Measurements from ENCODE around the gene HEBP1.

The HEBP1 gene

DNA sequence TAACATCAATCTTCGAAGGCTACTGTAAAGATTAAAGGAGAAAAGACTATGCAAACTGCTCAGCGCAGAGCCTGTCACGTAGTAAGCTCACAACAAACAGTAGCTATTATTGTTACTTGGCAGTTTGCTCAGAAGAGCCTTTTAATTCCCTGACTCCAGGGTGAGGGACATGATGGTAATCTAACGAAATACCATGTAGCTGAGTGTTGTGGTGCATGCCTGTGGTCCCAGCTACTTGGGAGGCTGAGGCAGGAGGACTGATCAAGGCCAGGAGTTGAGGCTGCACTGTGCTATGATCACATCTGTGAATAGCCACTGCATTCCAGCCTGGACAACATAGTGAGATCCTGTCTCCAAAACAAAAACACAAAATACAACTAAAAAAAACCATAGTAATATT, 22.8 kb downstream of the HEBP1 start:
- no peak overlapping the region for H3K9ac ChIP-seq
- H2AFZ ChIP-seq = no peak overlapping the region
- no peaks in the 10 kb centered on the region for H3K4me1 ChIP-seq
- H3K36me3 ChIP-seq (ENCODE audit: control insufficient read depth, insufficient read depth, low read length) = no peaks in the 10 kb centered on the region
- H3K27ac ChIP-seq = no peak overlapping the region
- TF ChIP-seq CTCF (IDR thresholded peaks at IDR 0.05) = no peak
- no peaks in the 10 kb centered on the region for H3K27me3 ChIP-seq (ENCODE audit: control insufficient read depth, insufficient read depth, low read length)
- no peak overlapping the region for H3K4me2 ChIP-seq (ENCODE audit: low read length)
- peaks cover 14% of the 10 kb centered on the region for H3K79me2 ChIP-seq
- no peaks in the 10 kb centered on the region for H3K9me3 ChIP-seq (ENCODE audit: control insufficient read depth, low read length)
- H3K4me3 ChIP-seq (ENCODE audit: low read depth, low read length) = no peak overlapping the region

DNA sequence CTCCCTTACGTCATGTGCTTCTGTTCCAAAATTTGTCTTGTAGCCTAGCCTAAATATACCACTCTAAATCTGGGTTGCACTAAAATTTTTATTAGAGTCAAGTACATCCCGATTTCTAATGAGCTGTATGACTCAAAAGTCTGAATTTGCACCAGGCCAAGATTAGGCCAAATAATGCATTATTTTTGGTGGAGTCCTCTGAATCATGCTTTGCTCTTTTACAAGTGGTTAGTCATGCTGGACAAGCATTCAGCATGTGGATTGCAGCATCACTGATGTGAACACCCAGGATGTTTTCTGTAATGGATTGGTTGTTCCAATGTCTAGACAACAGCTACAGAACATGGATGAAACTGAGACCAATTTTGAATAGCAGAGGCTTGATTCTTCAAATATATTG, 23.7 kb downstream of the HEBP1 start:
- no peak overlapping the region for H3K27ac ChIP-seq
- H3K36me3 ChIP-seq (ENCODE audit: control insufficient read depth, insufficient read depth, low read length) = no peaks in the 10 kb centered on the region
- peaks cover 14% of the 10 kb centered on the region for H3K79me2 ChIP-seq
- H3K4me3 ChIP-seq (ENCODE audit: low read depth, low read length) = no peak overlapping the region
- no peak for TF ChIP-seq CTCF (IDR thresholded peaks at IDR 0.05)
- no peaks in the 10 kb centered on the region for H3K27me3 ChIP-seq (ENCODE audit: control insufficient read depth, insufficient read depth, low read length)
- H3K9me3 ChIP-seq (ENCODE audit: control insufficient read depth, low read length) = no peaks in the 10 kb centered on the region
- no peak overlapping the region for H3K9ac ChIP-seq
- no peaks in the 10 kb centered on the region for H3K4me1 ChIP-seq
- H3K4me2 ChIP-seq (ENCODE audit: low read length) = no peak overlapping the region
- H2AFZ ChIP-seq = no peak overlapping the region

GRCh38 chr12:12975322-12976077, 24.6 kb downstream of the HEBP1 start:
- Histone ChIP-seq H3K9me3 (ENCODE audit: control insufficient read depth, low read length) (no peaks in the 10 kb centered on the region), H2AFZ (no peak overlapping the region), H3K79me2 (peaks cover 9% of the 10 kb centered on the region), H3K27ac (no peak overlapping the region), H3K27me3 (ENCODE audit: control insufficient read depth, insufficient read depth, low read length) (no peaks in the 10 kb centered on the region), H3K4me1 (no peaks in the 10 kb centered on the region), H3K4me3 (ENCODE audit: low read depth, low read length) (no peak overlapping the region), H3K4me2 (ENCODE audit: low read length) (no peak overlapping the region), H3K36me3 (ENCODE audit: control insufficient read depth, insufficient read depth, low read length) (no peaks in the 10 kb centered on the region), H3K9ac (no peak overlapping the region)
- TF ChIP-seq CTCF (IDR thresholded peaks at IDR 0.05) = peak; percentile 30

DNA sequence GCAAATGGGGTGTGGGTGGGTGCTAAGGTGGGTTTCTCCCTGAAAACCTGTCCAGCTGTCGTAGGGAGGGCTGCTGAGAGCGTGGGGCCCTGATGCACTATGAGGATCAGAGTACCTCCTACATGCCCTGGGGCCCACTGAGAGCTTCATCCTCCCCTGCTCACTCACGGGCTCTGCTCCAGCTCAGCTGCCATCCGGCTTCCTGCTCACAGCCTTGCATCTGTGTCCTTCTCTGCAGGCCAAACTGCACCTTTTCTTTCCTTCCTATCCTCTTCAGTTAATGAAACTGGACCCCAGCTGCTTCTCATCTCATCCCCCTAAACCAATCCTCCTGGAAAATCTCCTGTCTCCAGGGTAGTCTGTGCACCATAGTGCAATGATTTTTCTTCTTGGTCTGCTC, 25.9 kb downstream of the HEBP1 start:
- H3K79me2 ChIP-seq = peaks cover 5% of the 10 kb centered on the region
- H2AFZ ChIP-seq = no peak overlapping the region
- no peaks in the 10 kb centered on the region for H3K27me3 ChIP-seq (ENCODE audit: control insufficient read depth, insufficient read depth, low read length)
- no peak overlapping the region for H3K4me2 ChIP-seq (ENCODE audit: low read length)
- H3K4me3 ChIP-seq (ENCODE audit: low read depth, low read length) = no peak overlapping the region
- no peak overlapping the region for H3K27ac ChIP-seq
- H3K9me3 ChIP-seq (ENCODE audit: control insufficient read depth, low read length) = no peaks in the 10 kb centered on the region
- H3K36me3 ChIP-seq (ENCODE audit: control insufficient read depth, insufficient read depth, low read length) = no peaks in the 10 kb centered on the region
- H3K4me1 ChIP-seq = no peaks in the 10 kb centered on the region
- no peak overlapping the region for H3K9ac ChIP-seq
- TF ChIP-seq CTCF (IDR thresholded peaks at IDR 0.05) = no peak

DNA sequence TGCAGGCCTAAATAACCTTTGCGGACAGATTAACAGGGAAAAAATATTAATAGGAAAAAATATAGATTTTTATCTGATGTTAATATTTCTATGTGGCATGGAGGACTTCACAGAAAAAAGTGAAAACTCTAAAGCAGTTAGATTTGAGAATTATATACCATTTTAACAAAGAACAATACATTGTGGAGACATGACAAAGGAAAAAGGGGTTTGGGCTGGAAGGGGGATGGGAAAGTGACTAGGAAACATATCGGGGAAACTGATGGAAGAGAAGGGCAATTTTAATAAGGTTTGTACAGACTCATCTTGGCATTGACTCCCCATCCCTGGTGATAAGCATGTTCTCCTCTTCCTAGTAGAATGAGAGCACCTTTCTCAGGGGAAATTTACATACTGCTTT, 27.0 kb downstream of the HEBP1 start:
- no peak overlapping the region for H3K4me2 ChIP-seq (ENCODE audit: low read length)
- no peak overlapping the region for H3K4me3 ChIP-seq (ENCODE audit: low read depth, low read length)
- H3K27me3 ChIP-seq (ENCODE audit: control insufficient read depth, insufficient read depth, low read length) = no peaks in the 10 kb centered on the region
- TF ChIP-seq CTCF (IDR thresholded peaks at IDR 0.05) = no peak
- H3K9ac ChIP-seq = no peak overlapping the region
- H3K9me3 ChIP-seq (ENCODE audit: control insufficient read depth, low read length) = no peaks in the 10 kb centered on the region
- H2AFZ ChIP-seq = no peak overlapping the region
- H3K79me2 ChIP-seq = peaks cover 3% of the 10 kb centered on the region
- H3K36me3 ChIP-seq (ENCODE audit: control insufficient read depth, insufficient read depth, low read length) = no peaks in the 10 kb centered on the region
- H3K27ac ChIP-seq = no peak overlapping the region
- no peaks in the 10 kb centered on the region for H3K4me1 ChIP-seq

Measured in parathyroid adenoma (tissue), 2 donors.